Caco-2 (cell line): ENCODE results near the gene RNF208. TPM values are rescaled to one million over a fixed set of nuclear protein-coding genes. Genes with fewer than 3 reads are reported as not detected.

Source experiments
- BruUV-seq: library from RNA; stranded (reverse); fragments of 400-500 nt; replicated peaks from 2 replicates; lab custom pipeline; 2021; lab: Mats Ljungman, UMichigan
- CTCF ChIA-PET: fragments of 300-600 bp; sonication (Branson Sonifier 250); formaldehyde crosslinking; loops from one replicate; lab custom pipeline; 2022; ENCODE audit warnings: antibody characterized with exemption; lab: Charles Lee
- POLR2A ChIA-PET: fragments of 300-600 bp; sonication (Branson Sonifier 250); formaldehyde crosslinking; loops from one replicate; lab custom pipeline; 2022; ENCODE audit warnings: antibody characterized with exemption; lab: Charles Lee
- DNase-seq, 2 experiments: peaks; one replicate each; pipeline versions ENCODE4 v3.0.0 to v3.0.0-alpha.2; 2020 to 2022
- H3K27me3 ChIP-seq: replicated peaks from 2 replicates; pipeline ENCODE4 v1.6.0; 2011; ENCODE audit warnings: low read length; ENCODE audit not compliant: control insufficient read depth, insufficient read depth
- H3K36me3 ChIP-seq: 2 replicates; pipeline ENCODE4 v1.5.1; 2011; ENCODE audit warnings: low read length; ENCODE audit not compliant: control insufficient read depth, insufficient read depth
- H3K4me1 ChIP-seq: fragments of 250-450 bp; sonication (Bioruptor Pico); 2 replicates; pipeline ENCODE4 v1.5.1; 2020; ENCODE audit warnings: mild to moderate bottlenecking
- H3K4me3 ChIP-seq: 2 replicates; pipeline ENCODE4 v1.5.1; 2011; ENCODE audit warnings: low read depth, mild to moderate bottlenecking, control low read depth, low read length
- H3K9me3 ChIP-seq: fragments of 250-450 bp; sonication (Bioruptor Pico); 2 replicates; pipeline ENCODE4 v1.5.1; 2020; ENCODE audit warnings: mild to moderate bottlenecking, moderate library complexity
- H3K27ac Mint-ChIP-seq: one replicate; pipeline ENCODE4 v1.8.0; 2022; ENCODE audit warnings: mixed read lengths; ENCODE audit not compliant: unreplicated experiment
- H3K27me3 Mint-ChIP-seq: one replicate; pipeline ENCODE4 v1.8.0; 2022; ENCODE audit warnings: mixed read lengths; ENCODE audit not compliant: insufficient read depth, unreplicated experiment
- H3K36me3 Mint-ChIP-seq: one replicate; pipeline ENCODE4 v1.8.0; 2022; ENCODE audit warnings: mild to moderate bottlenecking, mixed read lengths; ENCODE audit not compliant: insufficient read depth, unreplicated experiment
- H3K4me1 Mint-ChIP-seq: one replicate; pipeline ENCODE4 v1.8.0; 2022; ENCODE audit warnings: low read depth, mixed read lengths; ENCODE audit not compliant: unreplicated experiment
- H3K4me3 Mint-ChIP-seq: one replicate; pipeline ENCODE4 v1.8.0; 2022; ENCODE audit warnings: mild to moderate bottlenecking, moderate library complexity, mixed read lengths; ENCODE audit not compliant: unreplicated experiment
- H3K9me3 Mint-ChIP-seq: one replicate; pipeline ENCODE4 v1.8.0; 2022; ENCODE audit warnings: mixed read lengths; ENCODE audit not compliant: unreplicated experiment
- intact Hi-C: fragments of 100-400 bp; cut with micrococcal nuclease; formaldehyde crosslinking; loops from one replicate; pipeline ENCODE4 v1.10.0; 2022; ENCODE audit not compliant: unreplicated experiment
- total RNA-seq: library from RNA; stranded (reverse); gene quantifications from 2 replicates; pipeline ENCODE4 v1.2.3, GENCODE V29; 2022
- TF ChIP-seq, protein P1 (sequence below), 2 experiments: fragments of 200-600 bp in 1 of 2; IDR thresholded peaks; 1 replicate in 1 of 2; 2 replicates in 1 of 2; pipeline versions ENCODE4 v1.5.1 to v1.8.0; 2011 to 2022; ENCODE audit warnings: antibody characterized with exemption in 1 of 2, control low read depth in 1 of 2, inconsistent platforms in 1 of 2, low read depth in 1 of 2, low read length in 1 of 2, mild to moderate bottlenecking in 1 of 2, moderate library complexity in 1 of 2; ENCODE audit not compliant: insufficient read depth in 1 of 2, severe bottlenecking in 1 of 2, unreplicated experiment in 1 of 2

RNF208 gene
- total RNA-seq, 1 experiment from 2014 or later, result 6.5 TPM

DNA sequence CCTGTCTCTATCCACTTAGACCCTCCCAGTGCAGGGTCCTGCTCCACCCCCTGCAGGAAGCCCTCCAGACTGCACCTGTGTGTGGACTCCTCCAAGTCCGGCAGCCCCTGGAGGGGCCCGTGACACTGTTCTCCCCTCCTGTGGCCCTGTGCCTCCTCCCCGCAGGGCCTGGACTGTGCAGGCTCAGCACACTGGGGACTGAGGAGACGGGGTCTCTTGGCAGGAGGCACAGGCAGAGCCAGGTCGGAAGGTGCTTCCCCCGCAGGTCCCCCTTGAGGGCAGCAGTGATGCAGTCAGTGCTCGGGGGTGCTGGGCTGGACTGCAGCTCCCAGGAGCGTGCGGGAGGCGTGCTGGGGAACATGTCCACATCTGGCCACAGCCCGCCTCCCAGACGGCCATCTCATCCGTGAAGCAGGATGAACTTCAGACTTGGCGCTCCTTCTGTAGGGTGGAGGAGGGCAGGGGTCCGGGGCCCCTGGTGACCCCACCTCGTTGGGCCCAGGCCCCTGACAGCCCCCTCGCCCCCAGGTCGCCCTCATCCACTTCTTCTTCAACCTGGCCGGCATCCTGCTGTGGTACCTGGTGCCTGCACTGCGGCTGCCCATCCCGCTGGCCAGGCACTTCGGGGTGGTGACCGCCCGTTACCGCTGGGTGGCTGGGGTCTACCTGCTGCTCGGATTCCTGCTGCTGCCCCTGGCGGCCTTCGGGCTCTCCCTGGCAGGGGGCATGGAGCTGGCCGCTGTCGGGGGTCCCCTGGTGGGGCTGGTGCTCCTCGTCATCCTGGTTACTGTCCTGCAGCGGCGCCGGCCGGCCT, 13.6 kb upstream of the RNF208 start:
- no peak overlapping the region for H3K4me3 ChIP-seq
- TF ChIP-seq, protein P1, sequence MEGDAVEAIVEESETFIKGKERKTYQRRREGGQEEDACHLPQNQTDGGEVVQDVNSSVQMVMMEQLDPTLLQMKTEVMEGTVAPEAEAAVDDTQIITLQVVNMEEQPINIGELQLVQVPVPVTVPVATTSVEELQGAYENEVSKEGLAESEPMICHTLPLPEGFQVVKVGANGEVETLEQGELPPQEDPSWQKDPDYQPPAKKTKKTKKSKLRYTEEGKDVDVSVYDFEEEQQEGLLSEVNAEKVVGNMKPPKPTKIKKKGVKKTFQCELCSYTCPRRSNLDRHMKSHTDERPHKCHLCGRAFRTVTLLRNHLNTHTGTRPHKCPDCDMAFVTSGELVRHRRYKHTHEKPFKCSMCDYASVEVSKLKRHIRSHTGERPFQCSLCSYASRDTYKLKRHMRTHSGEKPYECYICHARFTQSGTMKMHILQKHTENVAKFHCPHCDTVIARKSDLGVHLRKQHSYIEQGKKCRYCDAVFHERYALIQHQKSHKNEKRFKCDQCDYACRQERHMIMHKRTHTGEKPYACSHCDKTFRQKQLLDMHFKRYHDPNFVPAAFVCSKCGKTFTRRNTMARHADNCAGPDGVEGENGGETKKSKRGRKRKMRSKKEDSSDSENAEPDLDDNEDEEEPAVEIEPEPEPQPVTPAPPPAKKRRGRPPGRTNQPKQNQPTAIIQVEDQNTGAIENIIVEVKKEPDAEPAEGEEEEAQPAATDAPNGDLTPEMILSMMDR (IDR thresholded peaks at IDR 0.05; ENCODE audit: insufficient read depth in 1 of 2, low read depth in 1 of 2, low read length in 1 of 2, severe bottlenecking in 1 of 2, unreplicated experiment in 1 of 2), result peak in 1 of 2 experiments; percentile 19
- peaks cover 6% of the 10 kb centered on the region for H3K4me1 Mint-ChIP-seq
- H3K27ac Mint-ChIP-seq, result peak overlapping the region; percentile 21
- no peak for DNase-seq
- H3K4me1 ChIP-seq, result peaks cover 24% of the 10 kb centered on the region
- ChIA-PET CTCF (interaction anchor here (0.6 to 1.5 kb wide), 16 partner anchors 9 to 206 kb away, joined by 3 to 24 read pairs (median 6); partner anchors contain the start of genes ANAPC2, MAN1B1, NELFB and RNF224), POLR2A (interaction anchor here (0.9 to 1.1 kb wide), 3 partner anchors 35 to 189 kb away, joined by 3 to 9 read pairs (median 7); no protein-coding TSS in a partner anchor)
- peaks cover 23% of the 10 kb centered on the region for H3K36me3 Mint-ChIP-seq
- no peaks in the 10 kb centered on the region for H3K9me3 ChIP-seq
- H3K4me3 Mint-ChIP-seq, result no peak overlapping the region
- H3K27me3 Mint-ChIP-seq, result no peaks in the 10 kb centered on the region
- H3K36me3 ChIP-seq, result no peaks in the 10 kb centered on the region
- intact Hi-C loops, result loop anchor here (1.0 to 5.0 kb wide), 2 partner anchors 8 to 33 kb away; partner anchors contain the start of genes RNF224 and TPRN
- no TSS peak for BruUV-seq
- no peaks in the 10 kb centered on the region for H3K27me3 ChIP-seq
- H3K9me3 Mint-ChIP-seq, result no peaks in the 10 kb centered on the region

DNA sequence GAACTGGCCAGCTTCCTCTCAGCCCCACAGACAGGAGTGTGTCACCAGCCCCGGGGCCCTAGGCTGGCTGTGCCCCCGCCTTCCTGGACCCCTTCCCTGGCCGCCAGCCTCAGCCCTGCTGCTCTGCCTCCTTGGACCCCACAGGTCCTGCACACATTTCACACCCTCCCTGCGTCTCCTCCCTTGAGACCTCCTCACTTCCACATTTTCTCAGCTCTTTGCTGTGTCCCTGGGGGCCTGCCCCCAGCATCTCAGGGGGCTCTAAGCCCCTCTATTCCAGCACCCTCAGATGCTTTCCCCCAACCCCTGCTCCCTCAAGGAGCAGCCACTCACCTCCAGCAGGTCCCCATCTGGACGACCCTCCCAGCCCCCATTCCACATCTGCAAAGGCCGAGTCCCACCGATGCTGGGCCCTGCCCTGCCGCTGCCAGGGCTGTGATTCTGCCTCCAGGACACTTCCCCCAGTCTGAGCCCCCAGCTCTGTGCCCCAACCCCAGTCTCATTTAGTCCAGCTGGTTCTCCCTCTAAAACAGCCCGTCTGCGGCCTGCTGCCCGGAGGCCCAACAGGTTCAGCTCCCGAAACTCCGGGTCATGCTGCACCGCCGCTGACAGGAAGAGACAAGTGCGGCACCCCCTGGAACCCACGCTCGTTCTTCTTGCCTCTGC, 12.9 kb upstream of the RNF208 start:
- BruUV-seq, result no TSS peak
- no peak for DNase-seq
- Histone ChIP-seq H3K27me3 (no peaks in the 10 kb centered on the region), H3K4me3 (no peak overlapping the region), H3K36me3 (no peaks in the 10 kb centered on the region), H3K9me3 (no peaks in the 10 kb centered on the region), H3K4me1 (peaks cover 31% of the 10 kb centered on the region)
- Mint-ChIP-seq H3K27me3 (no peaks in the 10 kb centered on the region), H3K4me3 (no peak overlapping the region), H3K36me3 (peaks cover 15% of the 10 kb centered on the region), H3K9me3 (no peaks in the 10 kb centered on the region), H3K4me1 (peaks cover 6% of the 10 kb centered on the region), H3K27ac (peak overlapping the region; percentile 21)
- ChIA-PET CTCF (interaction anchor here (1.5 kb wide), 1 partner anchor 46 kb away, joined by 4 read pairs; the partner anchor contains the start of gene SSNA1), POLR2A (no interaction called here)
- intact Hi-C loops, result loop anchor here (5.0 kb wide), 1 partner anchor 33 kb away; the partner anchor contains the start of gene TPRN
- TF ChIP-seq, protein P1 (IDR thresholded peaks at IDR 0.05; ENCODE audit: insufficient read depth in 1 of 2, low read depth in 1 of 2, low read length in 1 of 2, severe bottlenecking in 1 of 2, unreplicated experiment in 1 of 2), result no peak

DNA sequence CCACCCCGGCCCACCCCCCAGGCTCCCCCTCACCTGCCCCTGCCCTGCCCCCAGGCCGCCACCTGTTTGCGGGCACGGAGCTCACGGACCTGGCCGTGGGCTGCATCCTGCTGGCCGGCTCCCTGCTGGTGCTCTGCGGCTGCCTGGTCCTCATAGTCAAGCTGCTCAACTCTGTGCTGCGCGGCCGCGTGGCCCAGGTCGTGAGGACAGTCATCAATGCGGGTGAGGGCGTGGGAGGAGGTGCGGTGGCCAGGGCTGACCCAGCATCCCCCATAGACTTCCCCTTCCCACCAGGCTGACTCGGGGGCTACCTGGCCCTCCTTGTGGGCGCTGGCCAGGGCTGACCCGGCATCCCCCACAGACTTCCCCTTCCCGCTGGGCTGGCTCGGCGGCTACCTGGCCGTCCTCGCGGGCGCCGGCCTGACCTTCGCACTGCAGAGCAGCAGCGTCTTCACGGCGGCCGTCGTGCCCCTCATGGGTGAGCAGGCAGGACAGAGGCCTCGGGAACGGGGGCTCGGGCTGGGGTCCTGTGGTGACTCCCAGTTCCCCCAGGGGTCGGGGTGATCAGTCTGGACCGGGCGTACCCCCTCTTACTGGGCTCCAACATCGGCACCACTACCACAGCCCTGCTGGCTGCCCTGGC, 12.1 kb upstream of the RNF208 start:
- no peaks in the 10 kb centered on the region for H3K27me3 Mint-ChIP-seq
- H3K4me1 Mint-ChIP-seq, result peaks cover 6% of the 10 kb centered on the region
- no peaks in the 10 kb centered on the region for H3K9me3 Mint-ChIP-seq
- ChIA-PET POLR2A (no interaction called here), CTCF (interaction anchor here (0.6 to 1.5 kb wide), 2 partner anchors 45 to 350 kb away, joined by 3 to 4 read pairs; partner anchors contain the start of gene SSNA1)
- no TSS peak for BruUV-seq
- H3K4me3 Mint-ChIP-seq, result no peak overlapping the region
- H3K36me3 Mint-ChIP-seq, result peaks cover 14% of the 10 kb centered on the region
- Histone ChIP-seq H3K36me3 (no peaks in the 10 kb centered on the region), H3K4me1 (peaks cover 38% of the 10 kb centered on the region), H3K9me3 (no peaks in the 10 kb centered on the region), H3K4me3 (no peak overlapping the region), H3K27me3 (no peaks in the 10 kb centered on the region)
- H3K27ac Mint-ChIP-seq, result no peak overlapping the region
- TF ChIP-seq, protein P1 (IDR thresholded peaks at IDR 0.05; ENCODE audit: insufficient read depth in 1 of 2, low read depth in 1 of 2, low read length in 1 of 2, severe bottlenecking in 1 of 2, unreplicated experiment in 1 of 2), result no peak
- intact Hi-C loops, result no loop called here
- no peak for DNase-seq
